ENCODE measurements around the gene TMEM235. TPM values are rescaled to one million over a fixed set of nuclear protein-coding genes. Genes with fewer than 3 reads are reported as not detected.

TMEM235 gene
- total RNA-seq, 3 donors from 2014 or later: not detected

DNA sequence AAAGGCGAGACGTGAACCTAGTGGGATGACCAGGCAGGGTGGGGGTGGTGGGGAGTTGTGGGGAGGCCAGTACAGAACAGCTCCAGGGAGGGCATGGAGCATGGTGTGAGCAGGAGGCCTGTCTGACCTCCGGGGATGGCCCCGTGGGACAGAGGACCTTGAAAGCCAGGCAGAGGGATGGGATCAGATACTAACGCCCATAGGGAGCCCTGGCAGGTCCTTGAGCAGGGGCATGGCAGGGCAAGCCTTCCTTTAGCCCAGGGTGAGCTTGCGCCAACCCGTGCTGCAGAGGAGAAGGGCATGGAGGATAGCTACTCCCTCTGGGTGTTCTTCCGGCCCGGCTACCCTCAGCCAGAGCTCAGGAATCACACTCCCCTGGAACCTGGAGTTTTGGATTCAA, 35.3 kb downstream of the TMEM235 start:
- Histone ChIP-seq H3K27me3 (no peaks in the 10 kb centered on the region), H3K36me3 (no peaks in the 10 kb centered on the region), H3K27ac (no peak overlapping the region), H3K4me1 (no peaks in the 10 kb centered on the region), H3K9me3 (no peaks in the 10 kb centered on the region), H3K4me3 (no peak overlapping the region)
- TF ChIP-seq POLR2AphosphoS5 (IDR thresholded peaks at IDR 0.05): no peak
- TF ChIP-seq, protein P1, sequence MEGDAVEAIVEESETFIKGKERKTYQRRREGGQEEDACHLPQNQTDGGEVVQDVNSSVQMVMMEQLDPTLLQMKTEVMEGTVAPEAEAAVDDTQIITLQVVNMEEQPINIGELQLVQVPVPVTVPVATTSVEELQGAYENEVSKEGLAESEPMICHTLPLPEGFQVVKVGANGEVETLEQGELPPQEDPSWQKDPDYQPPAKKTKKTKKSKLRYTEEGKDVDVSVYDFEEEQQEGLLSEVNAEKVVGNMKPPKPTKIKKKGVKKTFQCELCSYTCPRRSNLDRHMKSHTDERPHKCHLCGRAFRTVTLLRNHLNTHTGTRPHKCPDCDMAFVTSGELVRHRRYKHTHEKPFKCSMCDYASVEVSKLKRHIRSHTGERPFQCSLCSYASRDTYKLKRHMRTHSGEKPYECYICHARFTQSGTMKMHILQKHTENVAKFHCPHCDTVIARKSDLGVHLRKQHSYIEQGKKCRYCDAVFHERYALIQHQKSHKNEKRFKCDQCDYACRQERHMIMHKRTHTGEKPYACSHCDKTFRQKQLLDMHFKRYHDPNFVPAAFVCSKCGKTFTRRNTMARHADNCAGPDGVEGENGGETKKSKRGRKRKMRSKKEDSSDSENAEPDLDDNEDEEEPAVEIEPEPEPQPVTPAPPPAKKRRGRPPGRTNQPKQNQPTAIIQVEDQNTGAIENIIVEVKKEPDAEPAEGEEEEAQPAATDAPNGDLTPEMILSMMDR (IDR thresholded peaks at IDR 0.05): no peak
- no peak for DNase-seq (ENCODE audit: low spot score in 2 of 2)
- intact Hi-C loops (cut with DNase I; ENCODE audit: low total_unique reads): no loop called here

DNA sequence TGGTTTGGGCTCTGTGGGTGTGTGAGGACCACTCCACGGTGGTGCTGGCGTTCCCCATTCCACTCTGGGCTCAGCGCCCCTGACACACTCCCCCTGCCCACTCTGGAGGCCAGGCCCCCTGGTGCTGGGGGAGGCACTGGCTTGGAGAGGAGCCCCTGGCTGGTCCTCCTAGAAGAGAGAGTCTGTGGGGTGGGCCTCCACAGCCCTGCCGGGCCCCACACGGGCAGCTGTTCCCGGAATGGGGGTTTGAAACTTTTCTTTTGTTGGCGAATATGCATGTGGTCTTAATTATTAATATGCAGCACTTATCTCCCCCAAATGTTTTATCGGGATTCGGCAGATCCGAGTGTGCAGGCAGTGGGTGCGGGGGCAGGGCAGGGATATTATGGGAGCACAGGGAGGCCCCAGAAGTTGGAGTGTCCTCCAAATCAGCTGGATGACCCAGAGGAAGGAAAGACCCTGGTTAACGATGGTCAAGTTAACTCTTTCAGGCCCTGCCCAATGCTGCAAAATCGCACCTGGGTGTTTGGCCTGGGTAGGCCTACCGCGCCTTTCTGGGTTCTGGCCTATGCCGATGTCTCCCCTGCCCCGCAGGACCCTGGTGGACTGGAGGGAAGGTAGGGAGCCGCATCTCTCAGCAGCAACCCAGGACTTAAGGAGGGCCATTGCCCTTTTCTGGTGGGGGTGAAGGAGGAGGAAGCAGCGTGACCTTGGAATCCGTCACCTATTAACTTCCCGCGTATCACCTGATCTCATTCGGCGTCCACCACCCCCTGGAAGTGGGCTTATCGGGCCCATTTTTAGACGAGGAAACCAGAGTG, 36.0 kb downstream of the TMEM235 start:
- no peak for DNase-seq (ENCODE audit: low spot score in 2 of 2)
- intact Hi-C loops (cut with DNase I; ENCODE audit: low total_unique reads): no loop called here

DNA sequence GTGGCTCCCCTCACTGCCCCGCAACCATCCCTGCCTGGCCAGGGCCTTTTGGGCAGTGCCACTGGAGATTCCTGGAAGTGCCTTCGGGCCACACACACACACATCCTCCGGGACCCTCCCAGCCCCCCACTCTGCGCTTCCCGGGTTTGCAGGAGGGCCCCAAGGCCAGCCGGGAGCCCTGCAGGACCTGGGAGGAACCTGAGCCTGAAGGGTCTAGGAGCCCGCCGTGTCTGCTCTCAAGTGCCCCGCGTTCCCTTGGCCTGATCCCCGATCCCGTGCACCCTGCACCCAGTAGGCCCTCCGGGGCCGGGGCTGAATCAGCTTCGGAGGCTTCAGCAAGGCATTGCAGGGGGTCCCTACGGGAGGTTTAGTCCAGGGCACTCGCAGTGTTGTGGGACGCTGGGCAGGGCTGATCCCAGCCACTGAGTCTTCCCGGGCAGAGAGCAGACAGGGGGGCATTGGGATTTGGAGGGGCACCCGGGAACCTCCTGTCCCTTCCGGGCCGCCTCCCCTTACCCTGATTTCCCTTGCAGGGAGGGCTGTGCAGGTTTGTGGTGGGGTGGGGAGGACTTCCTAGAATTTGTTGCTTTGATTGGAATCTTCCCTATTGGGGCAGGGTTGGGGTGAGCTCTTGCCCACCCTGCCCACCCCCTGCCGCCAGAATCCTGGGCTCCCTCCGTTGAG, 36.9 kb downstream of the TMEM235 start:
- intact Hi-C loops (cut with DNase I; ENCODE audit: low total_unique reads): no loop called here
- Histone ChIP-seq H3K27ac (no peak overlapping the region), H3K4me1 (no peaks in the 10 kb centered on the region), H3K27me3 (no peaks in the 10 kb centered on the region), H3K36me3 (no peaks in the 10 kb centered on the region), H3K4me3 (no peak overlapping the region), H3K9me3 (no peaks in the 10 kb centered on the region)
- TF ChIP-seq, protein P1 (IDR thresholded peaks at IDR 0.05): no peak
- no peak for TF ChIP-seq POLR2A (IDR thresholded peaks at IDR 0.05)
- TF ChIP-seq POLR2AphosphoS5 (IDR thresholded peaks at IDR 0.05): no peak
- DNase-seq (ENCODE audit: low spot score in 2 of 2): no peak

More for the DNA sequence above, 36.0 kb downstream of the TMEM235 start:
- no peaks in the 10 kb centered on the region for H3K36me3 ChIP-seq
- no peak overlapping the region for H3K4me3 ChIP-seq
- no peaks in the 10 kb centered on the region for H3K27me3 ChIP-seq
- H3K27ac ChIP-seq: no peak overlapping the region
- H3K9me3 ChIP-seq: no peaks in the 10 kb centered on the region
- no peaks in the 10 kb centered on the region for H3K4me1 ChIP-seq
- TF ChIP-seq POLR2AphosphoS5 (IDR thresholded peaks at IDR 0.05) (no peak), POLR2A (IDR thresholded peaks at IDR 0.05) (no peak)
- TF ChIP-seq, protein P1 (IDR thresholded peaks at IDR 0.05): no peak

DNA sequence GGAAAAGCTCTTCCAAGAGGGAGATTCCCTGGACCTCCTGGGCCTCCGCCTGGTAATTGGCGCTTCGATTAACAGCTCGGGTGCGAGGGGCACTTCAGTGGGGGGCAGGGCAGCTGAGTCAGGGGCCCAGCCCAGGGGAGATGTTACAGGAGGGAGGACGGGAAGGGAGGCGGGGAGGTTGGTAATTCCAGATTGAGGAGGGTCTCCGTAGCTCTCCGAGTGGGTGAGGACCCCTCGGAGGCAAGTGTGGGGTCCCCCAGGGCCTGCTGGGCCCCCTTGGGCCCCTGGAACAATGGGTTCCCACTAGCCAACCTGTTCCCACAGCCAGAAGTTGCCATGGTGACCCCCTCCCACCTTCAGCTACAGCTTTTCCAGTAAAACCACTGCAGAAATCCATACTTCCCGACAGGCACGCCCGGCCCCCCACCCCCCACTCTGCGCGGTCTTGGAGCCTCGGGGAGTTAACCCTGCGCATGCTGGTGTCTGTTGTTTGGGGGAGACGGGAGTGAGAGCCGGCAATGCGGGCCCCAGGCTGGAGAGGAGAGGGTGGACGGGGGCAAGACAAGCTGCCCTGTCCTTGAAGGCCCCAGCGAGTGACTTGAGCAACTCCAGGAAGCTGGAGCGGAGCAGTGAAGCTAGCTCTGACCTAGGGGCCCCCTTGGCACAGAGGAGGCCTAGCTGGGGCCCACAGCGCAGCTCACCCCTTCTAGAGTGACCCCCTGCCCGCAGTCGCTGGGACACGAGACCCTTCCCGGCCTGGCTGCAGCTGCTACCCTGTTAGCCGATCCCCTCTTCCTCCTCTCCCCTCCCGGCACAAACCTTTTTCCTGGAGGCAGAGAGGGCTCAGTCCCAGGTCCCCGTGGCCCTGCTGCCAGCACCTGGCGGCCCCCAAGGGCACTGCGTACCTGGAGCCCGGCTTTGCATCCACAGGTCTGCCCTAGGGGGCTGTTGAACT, 37.8 kb downstream of the TMEM235 start:
- Histone ChIP-seq H3K27ac (no peak overlapping the region), H3K9me3 (no peaks in the 10 kb centered on the region), H3K36me3 (no peaks in the 10 kb centered on the region), H3K4me3 (no peak overlapping the region), H3K4me1 (no peaks in the 10 kb centered on the region), H3K27me3 (no peaks in the 10 kb centered on the region)
- DNase-seq (ENCODE audit: low spot score in 2 of 2): no peak
- intact Hi-C loops (cut with DNase I; ENCODE audit: low total_unique reads): no loop called here
- TF ChIP-seq, protein P1 (IDR thresholded peaks at IDR 0.05): no peak
